Stimulated activated CD4-positive, alpha-beta T cell treated with anti-CD3 and anti-CD28 coated beads, TNF-alpha, amount 100 ng/mL, for 1 hour (primary cell): ENCODE results near the gene CMTM2.
"Not testable (repeated sequence)": the region's sequence is repeated elsewhere in the genome, so short reads cannot be mapped to it uniquely, and the experiment has no call there.

ENCODE experiments used
- DNase-seq, 3 donors: peaks; one replicate each; pipeline ENCODE4 v3.0.0-alpha.2; 2020; ENCODE audit warnings: low read depth in 3 of 3, low spot score in 1 of 3

The CMTM2 gene

GRCh38 chr16:66605979-66606751 lies 26.9 kb downstream of the CMTM2 start:
- DNase-seq: no peak

DNA sequence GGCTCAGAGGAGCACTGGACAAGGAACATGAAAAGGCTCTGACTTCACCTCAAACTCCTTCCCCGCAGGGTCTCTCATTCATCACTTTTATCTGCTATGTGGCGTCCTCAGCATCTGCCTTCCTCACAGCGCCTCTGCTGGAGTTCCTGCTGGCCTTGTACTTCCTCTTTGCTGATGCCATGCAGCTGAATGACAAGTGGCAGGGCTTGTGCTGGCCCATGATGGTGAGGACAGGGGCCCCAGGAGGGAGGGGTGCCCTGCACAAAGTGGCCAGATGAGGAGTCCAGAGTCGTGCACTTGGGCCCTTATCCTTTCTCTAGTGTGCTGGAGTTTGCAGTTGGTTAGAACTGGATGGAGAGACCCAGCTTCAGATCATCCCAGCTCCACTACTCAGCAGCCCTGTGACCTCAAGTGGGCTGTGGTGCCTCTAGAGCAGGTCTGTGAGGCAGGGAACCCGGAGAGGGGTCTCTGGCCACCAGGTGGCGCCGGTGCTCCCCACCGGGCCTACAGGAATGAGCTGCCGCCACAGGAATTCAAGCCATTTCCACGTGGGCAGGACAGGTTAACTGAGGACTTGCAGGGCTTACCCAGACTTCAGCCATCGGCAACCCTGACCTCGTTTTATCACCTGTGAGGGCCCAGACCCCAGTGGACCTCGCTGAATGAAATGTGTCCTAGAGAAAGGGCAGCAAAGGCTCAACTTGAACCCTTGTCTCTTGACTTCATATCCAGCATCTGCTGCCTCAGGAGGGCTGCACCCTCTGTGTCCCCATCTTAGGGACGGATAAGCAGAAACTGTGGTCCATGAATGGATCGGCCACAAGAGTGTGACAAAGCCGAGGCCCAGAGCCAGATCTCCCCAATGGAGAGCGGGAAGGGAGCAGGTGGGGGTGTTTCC lies 29.2 kb downstream of the CMTM2 start:
- peak in 2 of 3 donors; percentile 64 to 84 for DNase-seq

GRCh38 chr16:66609139-66609510 lies 29.9 kb downstream of the CMTM2 start:
- DNase-seq: no peak

- DNase-seq: no peak
Observed at GRCh38 chr16:66610111-66610820, 31.0 kb downstream of the CMTM2 start.

- DNase-seq: not testable (repeated sequence)
Observed at GRCh38 chr16:66611911-66612310, 32.6 kb downstream of the CMTM2 start.

- DNase-seq: no peak
Observed at GRCh38 chr16:66612422-66612821, 33.2 kb downstream of the CMTM2 start.

DNA sequence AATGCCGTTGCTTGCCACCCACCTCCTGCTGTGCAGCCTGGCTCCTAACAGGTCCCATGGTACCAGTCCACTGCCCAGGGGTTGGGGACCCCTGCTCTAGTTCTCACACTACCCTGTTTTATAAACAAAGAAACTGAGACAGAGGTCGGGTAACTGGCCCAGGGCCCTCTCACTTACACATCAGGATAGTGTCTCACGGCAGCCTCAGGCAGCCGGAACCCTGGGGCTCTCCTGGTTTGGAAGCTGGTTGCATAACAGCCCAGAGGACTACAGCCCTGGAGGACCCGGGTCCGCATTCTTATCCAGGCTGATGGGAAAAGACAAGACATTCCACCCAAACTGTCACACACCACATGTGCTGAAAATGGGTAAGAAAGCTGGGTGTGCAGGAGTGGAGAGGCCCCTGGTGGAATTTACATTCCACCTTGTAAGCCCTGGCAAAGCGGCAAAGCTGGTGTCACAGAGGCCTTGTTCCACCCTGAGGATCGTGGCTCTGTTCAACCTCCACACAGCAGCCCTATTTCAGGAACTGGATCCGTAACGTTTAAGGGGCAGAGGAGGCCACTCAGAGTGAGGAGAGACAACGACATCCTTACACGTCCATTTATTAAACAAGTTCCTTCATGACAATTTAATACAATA lies 35.0 kb downstream of the CMTM2 start:
- no peak for DNase-seq

- no peak for DNase-seq
Observed at GRCh38 chr16:66616169-66616568, 36.9 kb downstream of the CMTM2 start.

- DNase-seq: no peak
Observed at GRCh38 chr16:66616592-66616991, 37.3 kb downstream of the CMTM2 start.

- no peak for DNase-seq
Observed at GRCh38 chr16:66617010-66617434, 37.8 kb downstream of the CMTM2 start.

DNA sequence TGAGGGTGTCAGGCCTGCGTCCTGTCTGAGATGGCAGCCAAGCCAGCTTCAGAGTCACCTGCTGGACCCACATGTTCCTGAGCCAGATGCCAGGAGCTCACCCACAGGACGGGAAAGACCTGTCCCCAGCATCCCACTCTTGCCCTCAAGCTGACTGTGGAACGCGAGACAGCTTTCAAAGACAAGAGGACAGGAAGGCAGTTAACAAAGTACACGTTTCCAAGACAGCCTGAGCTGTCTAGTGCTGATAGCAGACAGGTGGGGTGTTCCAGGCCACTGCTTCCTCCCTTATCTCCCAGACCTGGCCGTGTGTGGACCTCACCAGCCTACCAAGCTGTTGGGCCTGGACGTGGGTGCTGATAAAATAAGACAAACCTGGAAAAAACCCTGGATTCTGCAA lies 38.5 kb downstream of the CMTM2 start:
- no peak for DNase-seq

GRCh38 chr16:66618588-66619375 lies 39.5 kb downstream of the CMTM2 start:
- DNase-seq: no peak

- no peak for DNase-seq
Observed at GRCh38 chr16:66619534-66620428, 40.5 kb downstream of the CMTM2 start.

DNA sequence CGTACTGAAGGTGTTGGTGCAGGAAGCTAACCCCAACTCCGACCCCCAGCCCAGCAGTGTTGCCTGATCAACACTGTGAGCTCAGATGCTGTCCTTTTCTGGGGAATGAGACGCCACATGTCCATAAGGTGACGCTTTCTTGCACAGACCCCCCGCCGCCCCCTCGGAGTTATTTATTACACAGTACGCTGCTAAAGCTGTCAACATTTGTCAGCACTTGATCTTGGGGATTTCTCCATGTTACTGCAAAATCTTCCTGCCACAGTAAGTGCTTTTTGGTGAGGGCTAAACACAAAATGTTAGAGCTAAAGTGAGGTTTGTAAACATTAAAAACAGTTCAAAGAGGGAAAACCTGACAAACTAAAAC lies 41.1 kb downstream of the CMTM2 start:
- DNase-seq: no peak

DNA sequence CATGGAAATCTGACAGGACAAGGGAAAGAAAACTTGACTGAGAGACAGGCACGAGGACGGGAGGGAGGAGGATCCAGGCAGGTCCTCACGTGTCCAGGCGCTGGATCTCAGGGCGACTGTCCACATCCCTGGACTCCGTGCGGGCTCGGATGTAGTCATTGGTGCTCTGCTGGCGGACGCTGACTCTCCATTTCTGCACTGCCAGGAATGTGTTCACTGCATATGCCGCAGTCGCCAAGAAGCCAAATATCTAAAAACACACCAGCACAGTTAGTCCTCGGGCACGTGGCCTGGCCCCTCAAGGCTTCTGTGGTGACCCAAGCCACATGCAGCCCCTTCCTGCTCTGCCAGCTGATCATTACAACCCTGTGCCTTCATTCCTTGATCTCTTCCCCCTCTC lies 42.7 kb downstream of the CMTM2 start:
- DNase-seq: no peak

- DNase-seq: no peak
Observed at GRCh38 chr16:66622863-66623262, 43.6 kb downstream of the CMTM2 start.

GRCh38 chr16:66623755-66624154 lies 44.5 kb downstream of the CMTM2 start:
- DNase-seq: no peak

DNA sequence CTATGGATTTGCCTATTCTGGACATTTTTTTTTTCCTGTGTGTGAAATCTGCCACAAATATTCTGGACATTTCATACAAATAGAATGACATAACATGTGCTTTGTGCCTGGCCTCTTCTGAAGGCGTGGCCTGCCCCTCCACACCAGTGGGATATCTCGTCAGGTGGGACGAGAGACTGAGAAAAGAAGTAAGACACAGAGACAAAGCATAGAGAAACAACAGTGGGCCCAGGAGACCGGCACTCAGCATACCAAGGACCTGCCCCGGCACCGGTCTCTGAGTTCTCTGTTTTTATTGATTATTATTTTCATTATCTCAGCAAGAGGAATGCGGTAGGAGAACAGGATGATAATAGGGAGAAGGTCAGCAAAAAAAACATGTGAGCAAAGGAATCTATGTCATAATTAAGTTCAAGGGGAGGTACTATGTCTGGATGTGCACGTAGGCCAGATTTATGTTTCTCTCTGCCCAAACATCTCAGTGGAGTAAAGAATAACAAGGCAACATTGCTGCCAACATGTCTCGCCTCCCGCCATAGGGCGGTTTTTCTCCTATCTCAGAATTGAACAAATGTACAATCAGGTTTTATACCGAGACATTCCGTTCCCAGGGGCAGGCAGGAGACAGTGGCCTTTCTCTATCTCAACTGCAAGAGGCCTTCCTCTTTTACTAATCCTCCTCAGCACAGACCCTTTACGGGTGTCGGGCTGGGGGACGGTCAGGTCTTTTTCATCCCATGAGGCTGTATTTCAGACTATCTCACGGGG lies 48.5 kb downstream of the CMTM2 start:
- DNase-seq: not testable (repeated sequence)

GRCh38 chr16:66629856-66630255 lies 50.6 kb downstream of the CMTM2 start:
- DNase-seq: no peak
